Testis (tissue), 2 donors: ENCODE results near the gene IFNA5.

Experiments used
- CTCF ChIP-seq, 3 experiments: fragments of 450-650 bp in 2 of 3; fragments of 200-600 bp in 1 of 3; sonication (generic) in 1 of 3; IDR thresholded peaks; one replicate each; pipeline ENCODE4 v1.5.1; 2016 to 2019; ENCODE audit warnings: antibody characterized with exemption in 3 of 3, mild to moderate bottlenecking in 2 of 3, moderate library complexity in 1 of 3
- POLR2A ChIP-seq: fragments of 450-650 bp; IDR thresholded peaks from one replicate; pipeline ENCODE4 v1.6.1; 2017; ENCODE audit warnings: antibody characterized with exemption, mild to moderate bottlenecking, moderate library complexity

- TF ChIP-seq CTCF (IDR thresholded peaks at IDR 0.05) (no peak), POLR2A (no peak)
Measured at GRCh38 chr9:21305213-21305612, at the start of gene IFNA5.
